ENCODE measurements around the gene TNFRSF12A.

The TNFRSF12A gene

GRCh38 chr16:3020247-3020603 lies at the start of gene TNFRSF12A:
Gene TNFRSF12A (plus strand): TSS chr16:3020368. CDS start chr16:3020398, 30 bp downstream.
- peak; percentile 58 for DNase-seq

- no peak for DNase-seq
Measured at GRCh38 chr16:2970563-2970962, 49.6 kb upstream of the TNFRSF12A start.

- no peak for DNase-seq
Measured at GRCh38 chr16:2971134-2971984, 48.8 kb upstream of the TNFRSF12A start.

- no peak for DNase-seq
Measured at GRCh38 chr16:2971985-2972784, 48.0 kb upstream of the TNFRSF12A start.

GRCh38 chr16:2973093-2973492 lies 47.1 kb upstream of the TNFRSF12A start:
- DNase-seq: no peak

GRCh38 chr16:2973605-2974318 lies 46.4 kb upstream of the TNFRSF12A start:
- no peak for DNase-seq

GRCh38 chr16:2974319-2975056 lies 45.7 kb upstream of the TNFRSF12A start:
- no peak for DNase-seq

- no peak for DNase-seq
Measured at GRCh38 chr16:2975161-2975795, 44.9 kb upstream of the TNFRSF12A start.

GRCh38 chr16:2976201-2976600 lies 44.0 kb upstream of the TNFRSF12A start:
- DNase-seq: no peak

- no peak for DNase-seq
Measured at GRCh38 chr16:2976673-2977072, 43.5 kb upstream of the TNFRSF12A start.

- DNase-seq: no peak
Measured at GRCh38 chr16:2977440-2977839, 42.7 kb upstream of the TNFRSF12A start.

GRCh38 chr16:2979669-2980226 lies 40.4 kb upstream of the TNFRSF12A start:
- DNase-seq: no peak

GRCh38 chr16:2980227-2981176 lies 39.7 kb upstream of the TNFRSF12A start, which contains the start of gene PKMYT1:
Gene PKMYT1 (minus strand): TSS chr16:2980446. CDS start chr16:2979657, 789 bp downstream.
- DNase-seq: peak; percentile 75

GRCh38 chr16:2981177-2981898 lies 38.8 kb upstream of the TNFRSF12A start:
- no peak for DNase-seq

GRCh38 chr16:2981899-2982250 lies 38.3 kb upstream of the TNFRSF12A start:
- no peak for DNase-seq

- no peak for DNase-seq
Measured at GRCh38 chr16:2982402-2982801, 37.8 kb upstream of the TNFRSF12A start.

- DNase-seq: peak; percentile 69
Measured at GRCh38 chr16:2983706-2984136, 36.4 kb upstream of the TNFRSF12A start.

GRCh38 chr16:2985462-2985861 lies 34.7 kb upstream of the TNFRSF12A start:
- no peak for DNase-seq

GRCh38 chr16:2985893-2986355 lies 34.2 kb upstream of the TNFRSF12A start:
- DNase-seq: no peak

Measured in NCI-H226 (cell line).